Memory B cell (primary cell): ENCODE results near the gene MYOD1.
A peak's percentile ranks its signal among the peaks of the same experiment; 100 is the strongest.

Source experiments
- ATAC-seq: fragments of 150-1000 bp; cut with Tn5 transposase; 2 replicates; pipeline ENCODE4 v1.10.0; 2021; ENCODE audit warnings: low read depth, mild to moderate bottlenecking, moderate library complexity
- DNase-seq, 2 donors: peaks; one replicate each; pipeline ENCODE4 v3.0.0; 2022; ENCODE audit warnings: low spot score in 2 of 2
- H3K27ac Mint-ChIP-seq: one replicate; pipeline ENCODE4 v1.8.0; 2022; ENCODE audit warnings: mild to moderate bottlenecking, moderate library complexity, mixed read lengths
- H3K27me3 Mint-ChIP-seq: one replicate; pipeline ENCODE4 v1.8.0; 2022; ENCODE audit warnings: mixed read lengths
- H3K36me3 Mint-ChIP-seq: one replicate; pipeline ENCODE4 v1.8.0; 2022; ENCODE audit warnings: mild to moderate bottlenecking, mixed read lengths
- H3K4me1 Mint-ChIP-seq: one replicate; pipeline ENCODE4 v1.8.0; 2022; ENCODE audit warnings: mixed read lengths
- H3K4me3 Mint-ChIP-seq: one replicate; pipeline ENCODE4 v1.8.0; 2022; ENCODE audit warnings: mild to moderate bottlenecking, moderate library complexity, mixed read lengths
- H3K9me3 Mint-ChIP-seq: one replicate; pipeline ENCODE4 v1.8.0; 2022; ENCODE audit warnings: mixed read lengths

The MYOD1 gene

DNA sequence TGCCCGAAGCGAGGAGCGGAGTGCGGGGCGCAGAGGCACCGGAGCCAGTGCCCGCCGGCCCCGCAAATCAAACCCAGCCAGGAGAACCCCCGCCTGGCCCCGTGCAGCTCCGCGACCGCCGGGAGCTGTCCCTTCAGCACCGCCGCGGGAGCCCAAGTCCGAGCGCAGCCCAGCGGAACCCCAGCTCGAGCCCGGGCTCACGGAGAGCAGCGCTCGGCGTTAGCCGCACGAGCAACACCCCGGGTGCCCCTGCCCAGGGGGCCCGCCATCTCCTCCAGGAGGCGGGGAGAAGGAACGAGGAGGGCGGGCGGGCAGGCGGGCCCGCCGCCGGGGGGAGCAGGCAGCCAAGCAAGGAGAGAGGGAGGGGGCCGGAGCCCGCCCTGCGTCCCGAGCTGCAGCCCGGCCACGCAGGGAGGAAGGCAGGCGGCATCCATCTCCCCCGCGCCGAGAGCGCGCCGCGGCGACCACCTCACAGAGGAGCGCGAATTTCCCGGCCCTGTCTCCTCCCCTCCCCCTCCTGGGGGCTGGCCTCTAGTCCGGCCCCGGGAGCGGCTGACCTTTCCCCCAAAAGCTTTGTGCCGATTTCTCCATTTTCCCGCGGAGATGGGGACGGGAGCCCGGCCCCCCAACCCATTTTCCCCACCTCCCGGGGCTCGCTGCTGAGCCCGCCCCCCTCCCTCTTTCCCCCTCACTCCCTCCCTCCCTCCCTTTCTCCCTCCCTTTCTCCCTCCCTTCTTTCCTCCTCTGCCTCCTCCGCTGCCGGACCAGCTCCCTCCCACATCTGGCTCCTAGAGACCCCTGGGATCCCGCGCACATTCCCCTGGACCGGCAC lies 15.8 kb downstream of the MYOD1 start:
- peaks cover 22% of the 10 kb centered on the region for H3K27me3 Mint-ChIP-seq
- no peaks in the 10 kb centered on the region for H3K36me3 Mint-ChIP-seq
- no peak overlapping the region for H3K4me3 Mint-ChIP-seq

DNA sequence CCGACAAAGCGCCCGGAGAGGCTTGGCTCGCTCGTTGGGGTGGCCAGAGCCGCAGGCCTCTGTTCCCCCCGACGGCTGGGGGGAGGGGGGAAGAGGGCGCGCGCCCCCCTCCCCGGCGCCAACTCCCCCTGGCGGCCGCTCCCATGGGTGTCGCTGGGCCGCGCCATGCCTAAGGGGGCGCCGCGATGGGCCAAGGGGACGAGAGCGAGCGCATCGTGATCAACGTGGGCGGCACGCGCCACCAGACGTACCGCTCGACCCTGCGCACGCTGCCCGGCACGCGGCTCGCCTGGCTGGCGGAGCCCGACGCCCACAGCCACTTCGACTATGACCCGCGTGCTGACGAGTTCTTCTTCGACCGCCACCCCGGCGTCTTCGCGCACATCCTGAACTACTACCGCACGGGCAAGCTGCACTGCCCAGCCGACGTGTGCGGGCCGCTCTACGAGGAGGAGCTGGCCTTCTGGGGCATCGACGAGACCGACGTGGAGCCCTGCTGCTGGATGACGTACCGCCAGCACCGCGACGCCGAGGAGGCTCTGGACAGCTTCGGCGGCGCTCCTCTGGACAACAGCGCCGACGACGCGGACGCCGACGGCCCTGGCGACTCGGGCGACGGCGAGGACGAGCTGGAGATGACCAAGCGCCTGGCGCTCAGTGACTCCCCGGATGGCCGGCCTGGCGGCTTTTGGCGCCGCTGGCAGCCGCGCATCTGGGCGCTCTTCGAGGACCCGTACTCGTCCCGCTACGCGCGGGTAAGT lies 16.6 kb downstream of the MYOD1 start:
- Mint-ChIP-seq H3K4me1 (peaks cover 4% of the 10 kb centered on the region), H3K36me3 (no peaks in the 10 kb centered on the region), H3K27me3 (peaks cover 21% of the 10 kb centered on the region), H3K27ac (no peak overlapping the region), H3K4me3 (no peak overlapping the region), H3K9me3 (peaks cover 1% of the 10 kb centered on the region)
- ATAC-seq = no peak
- no peak for DNase-seq

More for the DNA sequence above, 15.8 kb downstream of the MYOD1 start:
- no peak overlapping the region for H3K27ac Mint-ChIP-seq
- H3K4me1 Mint-ChIP-seq = peaks cover 4% of the 10 kb centered on the region
- DNase-seq (peak in 1 of 2 donors; percentile 11), ATAC-seq (peak; percentile 34)
- peaks cover 1% of the 10 kb centered on the region for H3K9me3 Mint-ChIP-seq

DNA sequence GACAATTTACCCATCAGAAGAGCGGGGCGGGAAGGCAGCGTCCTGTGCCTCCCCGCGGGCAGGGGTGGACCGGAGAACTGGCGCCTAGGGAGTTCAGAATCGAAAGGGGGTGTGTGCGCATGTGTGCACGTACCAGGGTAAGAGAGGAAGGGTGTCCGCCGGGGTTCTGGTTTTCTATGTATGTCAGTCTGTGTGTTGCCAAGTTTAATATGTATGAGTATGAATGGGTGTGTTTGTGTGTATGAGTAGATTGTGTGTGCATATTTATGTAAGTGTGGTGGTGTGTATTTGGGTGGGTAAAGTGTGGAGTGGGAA lies 17.2 kb downstream of the MYOD1 start:
- Mint-ChIP-seq H3K9me3 (peaks cover 1% of the 10 kb centered on the region), H3K4me1 (peaks cover 4% of the 10 kb centered on the region), H3K36me3 (no peaks in the 10 kb centered on the region), H3K4me3 (no peak overlapping the region), H3K27ac (no peak overlapping the region), H3K27me3 (peaks cover 22% of the 10 kb centered on the region)
- DNase-seq (no peak), ATAC-seq (no peak)

DNA sequence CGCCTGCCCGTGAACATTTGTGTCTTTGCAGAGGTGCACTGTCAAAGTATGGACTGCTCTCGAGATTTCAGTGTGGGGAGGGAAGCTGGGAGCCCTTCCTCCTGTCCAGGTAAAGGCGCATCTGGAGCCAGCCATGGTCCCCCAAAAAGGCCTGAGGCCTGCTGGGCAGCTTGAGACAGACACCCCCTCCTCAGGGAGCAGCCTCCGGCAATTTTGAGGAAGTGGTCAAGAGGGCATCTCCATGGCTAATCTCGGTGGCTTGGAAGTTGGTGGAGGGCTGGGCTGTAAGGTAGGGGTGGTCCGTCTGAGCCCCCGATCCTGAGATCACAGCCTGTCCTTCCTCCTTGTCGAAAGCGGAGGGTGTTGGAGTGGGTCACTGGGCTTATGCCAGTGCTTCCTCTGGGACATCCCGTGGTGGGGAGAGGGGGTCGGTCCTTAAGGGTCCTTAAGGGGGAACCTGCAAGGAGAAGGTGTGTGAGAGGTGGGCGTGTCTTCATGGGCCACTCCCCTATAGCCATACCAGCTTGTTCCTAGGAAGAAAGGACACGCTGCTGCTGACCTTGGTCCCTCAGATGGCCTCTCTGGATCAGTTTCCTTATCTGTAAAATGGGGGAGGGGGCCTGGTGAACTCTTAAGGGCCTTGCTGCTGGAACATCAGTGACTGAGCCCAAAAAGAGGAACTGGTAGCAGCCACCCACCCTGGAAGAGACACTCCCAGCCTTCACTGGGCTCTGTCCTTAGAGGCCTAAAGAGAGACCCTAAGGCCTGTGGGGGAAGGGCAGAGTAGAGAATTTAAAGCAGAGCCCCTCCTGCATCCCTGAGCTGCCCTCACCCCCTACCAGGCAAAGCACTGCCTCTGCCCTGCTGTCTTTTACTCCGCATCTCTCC lies 17.8 kb downstream of the MYOD1 start:
- peaks cover 25% of the 10 kb centered on the region for H3K27me3 Mint-ChIP-seq
- H3K27ac Mint-ChIP-seq = no peak overlapping the region
- H3K36me3 Mint-ChIP-seq = no peaks in the 10 kb centered on the region
- DNase-seq = no peak
- no peak overlapping the region for H3K4me3 Mint-ChIP-seq
- no peak for ATAC-seq
- H3K4me1 Mint-ChIP-seq = peaks cover 4% of the 10 kb centered on the region
- H3K9me3 Mint-ChIP-seq = peaks cover 1% of the 10 kb centered on the region

DNA sequence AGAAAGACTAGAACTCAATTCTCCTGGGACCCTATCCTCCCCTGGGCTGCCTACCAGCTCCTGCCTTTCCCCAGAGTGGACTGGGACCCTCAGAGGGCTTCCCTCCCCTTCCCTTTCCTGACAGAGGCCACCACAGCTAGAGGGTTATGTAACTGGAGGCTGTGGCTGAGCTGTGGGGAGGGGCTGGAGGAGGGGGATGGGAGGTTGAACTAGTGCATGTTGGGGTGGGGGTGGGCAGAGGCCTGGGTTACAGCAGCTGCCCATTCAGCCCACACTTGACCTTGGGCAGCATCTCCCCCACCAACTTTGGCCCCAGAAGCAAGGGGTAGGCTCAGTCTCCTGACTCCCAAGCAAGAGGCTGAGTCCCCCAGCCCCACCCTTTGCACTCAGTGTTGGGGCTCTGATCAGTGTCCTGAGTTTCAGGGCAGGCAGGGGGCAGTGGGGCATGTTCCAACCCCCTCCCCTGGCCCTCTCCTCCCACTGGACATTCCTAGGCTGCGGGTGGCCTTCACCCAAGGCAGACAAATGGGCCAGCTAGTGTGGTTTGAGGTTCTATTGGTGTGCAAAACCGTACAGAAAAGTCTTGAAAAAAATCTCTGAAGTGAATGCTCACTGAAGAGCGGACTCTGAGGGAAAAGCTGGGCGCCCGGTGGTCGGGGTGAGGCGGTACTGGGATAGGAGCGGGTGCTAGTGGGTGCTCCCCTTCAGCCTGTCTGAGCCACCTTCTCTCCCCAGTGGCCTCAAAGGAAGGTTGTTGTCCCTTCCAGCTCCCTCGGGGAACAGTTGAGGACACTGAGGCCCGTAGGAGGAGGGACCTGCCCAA lies 19.0 kb downstream of the MYOD1 start:
- Mint-ChIP-seq H3K9me3 (peaks cover 1% of the 10 kb centered on the region), H3K27ac (no peak overlapping the region), H3K36me3 (no peaks in the 10 kb centered on the region), H3K27me3 (peaks cover 20% of the 10 kb centered on the region), H3K4me1 (peaks cover 4% of the 10 kb centered on the region), H3K4me3 (no peak overlapping the region)
- no peak for DNase-seq
- ATAC-seq = no peak

DNA sequence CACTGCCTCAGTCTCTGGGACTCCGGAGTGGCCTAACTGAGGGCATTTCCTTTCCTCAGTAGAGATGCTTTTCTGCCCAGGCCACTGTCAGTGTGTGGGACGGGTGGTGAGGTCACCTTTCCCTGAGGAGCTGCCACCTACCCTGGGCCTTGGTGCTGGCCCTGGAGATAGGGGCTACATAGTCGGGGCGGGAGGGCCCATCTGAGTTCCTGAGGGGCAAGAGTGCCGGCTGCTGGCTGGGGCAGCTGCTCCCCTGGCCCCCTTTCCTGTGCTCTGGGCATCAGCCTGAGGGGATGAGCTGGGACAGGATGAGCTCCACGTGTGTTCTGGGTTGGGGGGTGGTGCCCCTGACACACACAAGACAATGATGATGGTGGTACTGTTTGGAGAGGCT lies 20.6 kb downstream of the MYOD1 start:
- ATAC-seq (no peak), DNase-seq (no peak)
- Mint-ChIP-seq H3K9me3 (peaks cover 1% of the 10 kb centered on the region), H3K4me1 (no peaks in the 10 kb centered on the region), H3K27ac (no peak overlapping the region), H3K36me3 (no peaks in the 10 kb centered on the region), H3K4me3 (no peak overlapping the region), H3K27me3 (peaks cover 11% of the 10 kb centered on the region)

DNA sequence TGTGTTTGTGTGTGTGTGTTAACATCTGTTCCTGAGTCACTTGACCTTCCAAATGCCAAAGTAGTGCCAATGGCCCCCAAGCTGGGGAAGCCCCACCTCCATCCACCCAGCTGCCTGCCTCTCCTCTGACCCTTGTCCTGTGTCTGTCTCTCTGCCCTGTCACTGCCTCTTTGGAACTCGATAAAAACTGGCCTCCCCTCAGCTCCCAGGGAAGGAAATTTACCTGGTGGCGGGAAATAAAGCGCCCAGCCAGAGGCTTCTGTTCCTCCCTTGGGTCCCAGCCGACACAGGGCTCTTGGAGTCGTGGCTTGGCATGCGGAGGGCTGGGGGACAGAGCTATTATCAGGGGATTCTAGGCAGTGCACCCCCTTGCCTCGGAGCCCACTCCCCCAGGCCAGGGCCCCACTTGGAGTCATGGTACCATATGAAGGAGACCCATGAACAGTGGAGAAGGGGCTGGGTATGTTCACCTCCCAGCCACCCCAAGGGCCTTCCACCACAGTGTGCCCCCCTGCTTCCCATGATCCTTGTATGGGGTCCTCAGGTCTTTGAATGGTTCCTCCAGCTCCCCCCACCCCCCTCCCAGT lies 21.4 kb downstream of the MYOD1 start:
- DNase-seq (no peak), ATAC-seq (no peak)
- no peaks in the 10 kb centered on the region for H3K4me1 Mint-ChIP-seq
- H3K4me3 Mint-ChIP-seq = no peak overlapping the region
- H3K9me3 Mint-ChIP-seq = peaks cover 1% of the 10 kb centered on the region
- no peak overlapping the region for H3K27ac Mint-ChIP-seq
- H3K36me3 Mint-ChIP-seq = no peaks in the 10 kb centered on the region
- H3K27me3 Mint-ChIP-seq = peaks cover 14% of the 10 kb centered on the region

DNA sequence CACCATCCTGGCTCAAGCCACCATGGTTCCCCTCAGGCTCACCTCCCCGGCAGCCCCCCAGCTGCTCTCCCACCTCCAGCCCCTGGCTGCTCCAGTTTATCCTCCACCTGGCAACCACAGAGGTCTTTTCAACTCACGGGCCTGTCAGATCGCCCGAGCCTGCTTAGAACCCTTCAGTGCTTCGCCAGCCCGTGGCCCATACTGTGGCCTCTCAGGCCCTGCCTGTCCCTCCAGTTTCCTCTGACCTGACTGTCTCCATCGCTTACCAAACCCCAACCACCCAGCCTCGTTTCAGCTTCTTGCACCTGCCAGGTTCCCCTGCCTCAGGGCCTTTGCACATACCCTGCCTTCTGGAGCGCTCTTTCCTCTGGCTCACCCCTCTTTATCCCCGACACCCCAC lies 22.1 kb downstream of the MYOD1 start:
- ATAC-seq (no peak), DNase-seq (no peak)

DNA sequence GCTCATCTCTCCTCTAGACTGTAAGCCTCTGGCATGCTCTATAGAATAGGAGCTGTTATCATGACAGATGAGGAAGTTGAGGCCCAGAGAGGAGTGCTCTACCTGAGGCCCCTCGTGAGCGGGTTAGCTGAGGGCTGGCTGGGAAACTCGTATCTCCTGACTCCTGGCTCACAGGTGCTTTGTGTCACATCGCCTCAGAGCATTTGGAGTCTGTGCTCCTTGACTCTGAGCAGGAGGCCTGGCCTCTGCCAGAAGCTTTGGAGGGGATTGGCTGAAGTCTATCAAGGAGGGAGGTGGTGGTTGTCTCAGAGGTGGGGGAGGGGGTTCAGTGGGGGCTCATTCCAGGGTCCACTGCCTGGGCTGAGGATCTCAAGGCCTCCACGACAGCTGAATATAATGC lies 22.6 kb downstream of the MYOD1 start:
- ATAC-seq = no peak
- peaks cover 13% of the 10 kb centered on the region for H3K27me3 Mint-ChIP-seq
- no peaks in the 10 kb centered on the region for H3K9me3 Mint-ChIP-seq
- H3K36me3 Mint-ChIP-seq = no peaks in the 10 kb centered on the region
- H3K4me3 Mint-ChIP-seq = no peak overlapping the region
- no peaks in the 10 kb centered on the region for H3K4me1 Mint-ChIP-seq
- DNase-seq = no peak
- no peak overlapping the region for H3K27ac Mint-ChIP-seq

More for the DNA sequence above, 22.1 kb downstream of the MYOD1 start:
- Mint-ChIP-seq H3K27me3 (peaks cover 15% of the 10 kb centered on the region), H3K36me3 (no peaks in the 10 kb centered on the region), H3K4me3 (no peak overlapping the region), H3K9me3 (peaks cover 1% of the 10 kb centered on the region), H3K27ac (no peak overlapping the region), H3K4me1 (no peaks in the 10 kb centered on the region)

DNA sequence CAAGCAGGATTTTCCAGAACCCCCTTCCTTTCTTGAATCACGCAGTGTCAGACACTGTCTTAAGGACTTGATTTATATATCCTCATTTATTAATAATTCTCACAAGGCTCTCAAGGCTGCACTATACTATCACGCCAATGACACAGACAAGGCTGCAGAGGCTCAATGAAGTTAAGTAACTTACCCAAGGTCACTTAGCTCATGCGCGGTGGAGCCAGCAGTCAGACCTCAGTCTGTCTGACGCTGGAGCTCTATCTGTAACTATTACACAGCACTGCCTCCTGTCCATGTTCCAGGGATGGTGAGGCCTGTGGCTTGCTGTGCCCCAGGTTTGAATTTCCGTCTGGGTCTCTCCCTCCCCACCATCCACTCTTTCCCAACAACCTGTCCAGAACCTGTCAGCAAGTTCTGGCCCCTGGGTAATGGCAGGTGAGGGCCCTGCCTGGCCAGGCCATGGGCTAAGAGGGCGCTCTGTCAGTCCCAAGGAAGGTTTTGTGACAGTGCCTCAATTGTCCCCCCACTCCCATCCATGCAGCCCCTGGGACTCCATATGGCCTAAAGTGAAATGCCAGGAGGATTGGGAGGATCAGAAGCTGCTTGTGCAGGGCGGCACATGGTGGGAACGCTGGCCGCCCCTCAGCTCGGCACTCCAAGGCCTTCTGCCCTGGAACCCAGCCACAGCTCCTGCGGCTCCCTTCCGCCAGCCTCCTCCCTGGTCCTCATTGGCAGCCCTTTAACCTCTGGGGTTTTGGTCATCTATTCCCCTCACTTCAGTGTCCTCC lies 23.8 kb downstream of the MYOD1 start:
- no peak overlapping the region for H3K27ac Mint-ChIP-seq
- no peaks in the 10 kb centered on the region for H3K9me3 Mint-ChIP-seq
- H3K4me3 Mint-ChIP-seq = no peak overlapping the region
- H3K27me3 Mint-ChIP-seq = peaks cover 19% of the 10 kb centered on the region
- H3K4me1 Mint-ChIP-seq = no peaks in the 10 kb centered on the region
- DNase-seq = no peak
- ATAC-seq = no peak
- no peaks in the 10 kb centered on the region for H3K36me3 Mint-ChIP-seq

DNA sequence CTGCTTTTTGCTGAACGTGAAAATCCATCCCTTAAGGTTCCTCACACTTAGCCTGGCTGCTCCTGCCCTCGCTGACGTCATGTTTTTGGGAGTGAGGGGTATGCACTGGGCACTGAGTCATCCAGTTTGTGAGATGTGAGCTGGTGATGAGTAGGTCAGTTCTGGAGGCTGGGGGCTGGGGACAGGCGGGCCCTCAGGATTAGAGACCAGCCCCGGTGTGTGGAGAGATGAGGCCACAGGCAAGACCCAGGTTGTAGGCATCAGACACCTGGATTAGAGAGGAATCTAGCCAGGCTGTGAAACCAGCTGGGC lies 24.4 kb downstream of the MYOD1 start:
- Mint-ChIP-seq H3K4me3 (no peak overlapping the region), H3K36me3 (no peaks in the 10 kb centered on the region)

DNA sequence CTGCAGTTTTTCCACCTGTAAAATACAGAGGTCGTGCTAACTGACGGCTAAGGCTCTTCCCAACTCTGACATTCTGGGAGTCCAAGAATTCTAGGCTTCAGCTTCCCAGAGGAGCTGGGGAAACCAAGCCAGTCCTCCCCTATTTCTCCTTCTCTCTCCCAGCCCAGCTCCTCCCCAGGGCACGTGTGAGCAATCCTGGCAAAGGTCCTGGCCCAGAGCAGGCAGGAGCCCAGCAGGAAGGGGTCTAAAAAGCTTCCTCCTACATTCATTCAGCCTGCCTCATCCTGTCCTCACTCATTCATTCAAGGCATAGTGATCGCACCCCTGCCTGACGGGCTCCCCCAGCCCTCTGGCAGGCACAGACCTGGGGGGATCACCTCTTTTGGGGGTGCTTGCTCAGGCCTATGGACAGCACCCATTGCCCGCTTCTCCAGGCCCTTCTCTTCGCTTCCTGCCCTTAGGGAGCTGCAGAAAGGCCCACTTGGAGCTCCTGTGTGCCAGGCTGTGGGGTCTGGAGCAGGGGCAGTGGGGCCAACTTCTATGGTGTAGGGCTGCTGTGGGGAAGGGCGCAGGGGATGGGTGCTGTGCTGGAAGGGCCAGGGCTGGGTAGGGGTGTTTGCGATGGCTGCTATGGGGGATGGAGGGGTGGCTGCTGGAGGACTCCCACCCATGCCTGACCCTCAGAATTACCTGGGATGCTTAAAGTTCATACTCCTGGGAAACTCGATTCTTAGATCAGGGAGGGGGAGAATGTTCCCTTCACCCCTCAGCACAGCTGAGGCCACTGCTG lies 25.0 kb downstream of the MYOD1 start:
- H3K9me3 Mint-ChIP-seq = no peaks in the 10 kb centered on the region
- H3K4me1 Mint-ChIP-seq = no peaks in the 10 kb centered on the region
- ATAC-seq (no peak), DNase-seq (no peak)
- no peaks in the 10 kb centered on the region for H3K36me3 Mint-ChIP-seq
- no peak overlapping the region for H3K27ac Mint-ChIP-seq
- H3K4me3 Mint-ChIP-seq = no peak overlapping the region
- peaks cover 19% of the 10 kb centered on the region for H3K27me3 Mint-ChIP-seq

More for the DNA sequence above, 24.4 kb downstream of the MYOD1 start:
- no peak for DNase-seq
- ATAC-seq = no peak
- H3K27ac Mint-ChIP-seq = no peak overlapping the region
- peaks cover 19% of the 10 kb centered on the region for H3K27me3 Mint-ChIP-seq
- no peaks in the 10 kb centered on the region for H3K9me3 Mint-ChIP-seq
- no peaks in the 10 kb centered on the region for H3K4me1 Mint-ChIP-seq
